GM23338 (cell line): Measurements from ENCODE around the gene STPG1. TPM values are rescaled to one million over a fixed set of nuclear protein-coding genes. Genes with fewer than 3 reads are reported as not detected.

ENCODE experiments used
- ATAC-seq: fragments of 200-7000 bp; cut with Tn5 transposase; 3 replicates; pipeline ENCODE4 v1.9.1; 2020
- DNase-seq: peaks from one replicate; pipeline ENCODE4 v3.0.0-alpha.2; 2015; ENCODE audit warnings: low spot score
- H2AFZ ChIP-seq: fragments of 200-600 bp; sonication (generic); 2 replicates; pipeline ENCODE4 v1.8.0; 2016; ENCODE audit warnings: antibody characterized with exemption, mild to moderate bottlenecking, moderate library complexity
- H3F3A ChIP-seq: fragments of 200-600 bp; sonication (generic); replicated peaks from 2 replicates; pipeline ENCODE4 v1.8.0; 2017; ENCODE audit warnings: antibody characterized with exemption, mixed run types, low read depth
- H3K27ac ChIP-seq: fragments of 200-600 bp; sonication (generic); 2 replicates; pipeline ENCODE4 v1.6.1; 2016; ENCODE audit warnings: low read depth
- H3K27me3 ChIP-seq: fragments of 200-600 bp; sonication (generic); 2 replicates; pipeline ENCODE4 v1.8.0; 2016; ENCODE audit warnings: mild to moderate bottlenecking, mixed run types, moderate library complexity; ENCODE audit not compliant: insufficient read depth
- H3K36me3 ChIP-seq: fragments of 200-600 bp; sonication (generic); 2 replicates; pipeline ENCODE4 v1.8.0; 2016; ENCODE audit warnings: mild to moderate bottlenecking; ENCODE audit not compliant: insufficient read depth
- H3K4me1 ChIP-seq: fragments of 200-600 bp; sonication (generic); 2 replicates; pipeline ENCODE4 v1.8.0; 2016; ENCODE audit warnings: mild to moderate bottlenecking, moderate library complexity; ENCODE audit not compliant: insufficient read depth
- H3K4me2 ChIP-seq: fragments of 200-600 bp; sonication (generic); 2 replicates; pipeline ENCODE4 v1.7.1; 2017; ENCODE audit warnings: mixed run types
- H3K4me3 ChIP-seq: fragments of 200-600 bp; sonication (generic); 2 replicates; pipeline ENCODE4 v1.6.1; 2016; ENCODE audit warnings: mixed run types
- H3K79me2 ChIP-seq: fragments of 200-600 bp; sonication (generic); replicated peaks from 2 replicates; pipeline ENCODE4 v1.8.0; 2017; ENCODE audit warnings: mild to moderate bottlenecking; ENCODE audit not compliant: insufficient read depth
- H3K9me2 ChIP-seq: fragments of 200-600 bp; sonication (generic); 2 replicates; pipeline ENCODE4 v1.8.0; 2017; ENCODE audit not compliant: insufficient read depth
- H4K20me1 ChIP-seq: fragments of 200-600 bp; sonication (generic); replicated peaks from 2 replicates; pipeline ENCODE4 v1.8.0; 2017; ENCODE audit warnings: mild to moderate bottlenecking; ENCODE audit not compliant: insufficient read depth
- H3K27ac Mint-ChIP-seq: 2 replicates; pipeline ENCODE4 v1.8.0; 2020; ENCODE audit warnings: inconsistent platforms, mild to moderate bottlenecking, moderate library complexity, mixed read lengths
- H3K27me3 Mint-ChIP-seq: 3 replicates; pipeline ENCODE4 v1.8.0; 2022; ENCODE audit warnings: low read depth, mild to moderate bottlenecking, moderate library complexity, mixed read lengths, inconsistent platforms; ENCODE audit not compliant: insufficient read depth, poor library complexity
- H3K36me3 Mint-ChIP-seq: 3 replicates; pipeline ENCODE4 v1.8.0; 2021; ENCODE audit warnings: low read depth, mild to moderate bottlenecking, inconsistent platforms, moderate library complexity, mixed read lengths
- H3K4me1 Mint-ChIP-seq: 3 replicates; pipeline ENCODE4 v1.8.0; 2020; ENCODE audit warnings: mild to moderate bottlenecking, inconsistent platforms, mixed read lengths
- H3K4me3 Mint-ChIP-seq: 3 replicates; pipeline ENCODE4 v1.8.0; 2021; ENCODE audit warnings: moderate library complexity, mild to moderate bottlenecking, inconsistent platforms, mixed read lengths
- H3K9me3 Mint-ChIP-seq: 3 replicates; pipeline ENCODE4 v1.8.0; 2020; ENCODE audit warnings: moderate library complexity, mild to moderate bottlenecking, inconsistent platforms, mixed read lengths
- EZH2 ChIP-seq: fragments of 200-600 bp; sonication (generic); IDR thresholded peaks from one replicate; pipeline ENCODE4 v1.8.0; 2017; ENCODE audit warnings: antibody characterized with exemption, mild to moderate bottlenecking, low read depth; ENCODE audit not compliant: unreplicated experiment
- EZH2phosphoT487 ChIP-seq: fragments of 200-600 bp; sonication (generic); IDR thresholded peaks from one replicate; pipeline ENCODE4 v1.8.1; 2018; ENCODE audit warnings: antibody characterized with exemption; ENCODE audit not compliant: unreplicated experiment
- JUNB ChIP-seq: IDR thresholded peaks from one replicate; pipeline ENCODE4 v1.6.1; 2016; ENCODE audit warnings: antibody characterized with exemption; ENCODE audit not compliant: unreplicated experiment
- NANOG ChIP-seq: IDR thresholded peaks from 2 replicates; pipeline ENCODE4 v1.6.1; 2016; ENCODE audit warnings: antibody characterized with exemption, borderline replicate concordance
- POLR2AphosphoS5 ChIP-seq: IDR thresholded peaks from 2 replicates; pipeline ENCODE4 v1.6.1; 2016; ENCODE audit warnings: antibody characterized with exemption, low read depth
- STAT1 ChIP-seq: IDR thresholded peaks from one replicate; pipeline ENCODE4 v1.6.1; 2016; ENCODE audit warnings: antibody characterized with exemption; ENCODE audit not compliant: unreplicated experiment
- ZNF114 ChIP-seq: fragments of 250-450 bp; sonication (Bioruptor Pico); IDR thresholded peaks from 2 replicates; pipeline ENCODE4 v1.5.0; 2020; ENCODE audit warnings: mild to moderate bottlenecking, moderate library complexity
- polyA plus RNA-seq: library from polyadenylated mRNA; unstranded; fragments of >200 nt; fragmentation: Nextera tagmentation; extraction: Ambion mirVana; gene quantifications from 2 replicates; pipeline ENCODE4 v1.2.1, GENCODE V29; 2016
- total RNA-seq: library from RNA; depleted of rRNA; stranded (reverse); fragments of >200 nt; shearing (Covaris generic); gene quantifications from 2 replicates; pipeline ENCODE4 v1.2.3, GENCODE V29; 2014
- TF ChIP-seq, protein P1 (sequence below): fragments of 250-450 bp; sonication (Bioruptor Pico); IDR thresholded peaks from 2 replicates; pipeline ENCODE4 v1.5.0; 2020; ENCODE audit warnings: mild to moderate bottlenecking, moderate library complexity
- TF ChIP-seq, protein P2 (sequence below): IDR thresholded peaks from 2 replicates; pipeline ENCODE4 v1.6.1; 2016; ENCODE audit warnings: antibody characterized with exemption

The STPG1 gene
- total and polyA plus RNA-seq, 2 experiments from 2014 or later: 8.2 to 11.4 TPM

DNA sequence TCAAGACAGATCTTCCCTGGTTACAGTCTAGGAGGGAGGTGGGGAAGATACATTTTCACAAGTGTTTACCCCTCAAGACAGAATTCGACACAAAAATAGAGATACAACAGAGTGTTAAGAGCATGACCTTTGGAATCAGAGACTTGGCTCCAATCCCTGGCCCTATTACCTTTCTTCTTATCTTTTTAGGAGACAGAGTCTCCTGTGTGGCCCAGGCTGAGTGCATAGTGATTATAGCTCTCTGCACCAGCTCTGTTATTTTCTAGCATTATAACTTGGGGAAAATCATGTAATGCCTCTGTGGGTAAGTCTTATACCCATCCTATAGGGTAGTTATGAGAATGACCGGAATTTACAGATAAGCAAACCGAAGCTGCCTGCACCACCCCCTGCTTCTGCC, 11.9 kb upstream of the STPG1 start (continued):
- TF ChIP-seq, protein P1, sequence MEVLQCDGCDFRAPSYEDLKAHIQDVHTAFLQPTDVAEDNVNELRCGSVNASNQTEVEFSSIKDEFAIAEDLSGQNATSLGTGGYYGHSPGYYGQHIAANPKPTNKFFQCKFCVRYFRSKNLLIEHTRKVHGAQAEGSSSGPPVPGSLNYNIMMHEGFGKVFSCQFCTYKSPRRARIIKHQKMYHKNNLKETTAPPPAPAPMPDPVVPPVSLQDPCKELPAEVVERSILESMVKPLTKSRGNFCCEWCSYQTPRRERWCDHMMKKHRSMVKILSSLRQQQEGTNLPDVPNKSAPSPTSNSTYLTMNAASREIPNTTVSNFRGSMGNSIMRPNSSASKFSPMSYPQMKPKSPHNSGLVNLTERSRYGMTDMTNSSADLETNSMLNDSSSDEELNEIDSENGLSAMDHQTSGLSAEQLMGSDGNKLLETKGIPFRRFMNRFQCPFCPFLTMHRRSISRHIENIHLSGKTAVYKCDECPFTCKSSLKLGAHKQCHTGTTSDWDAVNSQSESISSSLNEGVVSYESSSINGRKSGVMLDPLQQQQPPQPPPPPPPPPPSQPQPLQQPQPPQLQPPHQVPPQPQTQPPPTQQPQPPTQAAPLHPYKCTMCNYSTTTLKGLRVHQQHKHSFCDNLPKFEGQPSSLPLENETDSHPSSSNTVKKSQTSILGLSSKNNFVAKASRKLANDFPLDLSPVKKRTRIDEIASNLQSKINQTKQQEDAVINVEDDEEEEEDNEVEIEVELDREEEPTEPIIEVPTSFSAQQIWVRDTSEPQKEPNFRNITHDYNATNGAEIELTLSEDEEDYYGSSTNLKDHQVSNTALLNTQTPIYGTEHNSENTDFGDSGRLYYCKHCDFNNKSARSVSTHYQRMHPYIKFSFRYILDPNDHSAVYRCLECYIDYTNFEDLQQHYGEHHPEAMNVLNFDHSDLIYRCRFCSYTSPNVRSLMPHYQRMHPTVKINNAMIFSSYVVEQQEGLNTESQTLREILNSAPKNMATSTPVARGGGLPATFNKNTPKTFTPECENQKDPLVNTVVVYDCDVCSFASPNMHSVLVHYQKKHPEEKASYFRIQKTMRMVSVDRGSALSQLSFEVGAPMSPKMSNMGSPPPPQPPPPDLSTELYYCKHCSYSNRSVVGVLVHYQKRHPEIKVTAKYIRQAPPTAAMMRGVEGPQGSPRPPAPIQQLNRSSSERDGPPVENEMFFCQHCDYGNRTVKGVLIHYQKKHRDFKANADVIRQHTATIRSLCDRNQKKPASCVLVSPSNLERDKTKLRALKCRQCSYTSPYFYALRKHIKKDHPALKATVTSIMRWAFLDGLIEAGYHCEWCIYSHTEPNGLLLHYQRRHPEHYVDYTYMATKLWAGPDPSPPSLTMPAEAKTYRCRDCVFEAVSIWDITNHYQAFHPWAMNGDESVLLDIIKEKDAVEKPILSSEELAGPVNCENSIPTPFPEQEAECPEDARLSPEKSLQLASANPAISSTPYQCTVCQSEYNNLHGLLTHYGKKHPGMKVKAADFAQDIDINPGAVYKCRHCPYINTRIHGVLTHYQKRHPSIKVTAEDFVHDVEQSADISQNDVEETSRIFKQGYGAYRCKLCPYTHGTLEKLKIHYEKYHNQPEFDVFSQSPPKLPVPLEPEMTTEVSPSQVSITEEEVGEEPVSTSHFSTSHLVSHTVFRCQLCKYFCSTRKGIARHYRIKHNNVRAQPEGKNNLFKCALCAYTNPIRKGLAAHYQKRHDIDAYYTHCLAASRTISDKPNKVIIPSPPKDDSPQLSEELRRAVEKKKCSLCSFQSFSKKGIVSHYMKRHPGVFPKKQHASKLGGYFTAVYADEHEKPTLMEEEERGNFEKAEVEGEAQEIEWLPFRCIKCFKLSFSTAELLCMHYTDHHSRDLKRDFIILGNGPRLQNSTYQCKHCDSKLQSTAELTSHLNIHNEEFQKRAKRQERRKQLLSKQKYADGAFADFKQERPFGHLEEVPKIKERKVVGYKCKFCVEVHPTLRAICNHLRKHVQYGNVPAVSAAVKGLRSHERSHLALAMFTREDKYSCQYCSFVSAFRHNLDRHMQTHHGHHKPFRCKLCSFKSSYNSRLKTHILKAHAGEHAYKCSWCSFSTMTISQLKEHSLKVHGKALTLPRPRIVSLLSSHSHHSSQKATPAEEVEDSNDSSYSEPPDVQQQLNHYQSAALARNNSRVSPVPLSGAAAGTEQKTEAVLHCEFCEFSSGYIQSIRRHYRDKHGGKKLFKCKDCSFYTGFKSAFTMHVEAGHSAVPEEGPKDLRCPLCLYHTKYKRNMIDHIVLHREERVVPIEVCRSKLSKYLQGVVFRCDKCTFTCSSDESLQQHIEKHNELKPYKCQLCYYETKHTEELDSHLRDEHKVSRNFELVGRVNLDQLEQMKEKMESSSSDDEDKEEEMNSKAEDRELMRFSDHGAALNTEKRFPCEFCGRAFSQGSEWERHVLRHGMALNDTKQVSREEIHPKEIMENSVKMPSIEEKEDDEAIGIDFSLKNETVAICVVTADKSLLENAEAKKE (CRISPR knock-in tag): no peak
- no peak for TF ChIP-seq NANOG
- TF ChIP-seq JUNB: no peak
- no peak for TF ChIP-seq POLR2AphosphoS5
- TF ChIP-seq, protein P2, sequence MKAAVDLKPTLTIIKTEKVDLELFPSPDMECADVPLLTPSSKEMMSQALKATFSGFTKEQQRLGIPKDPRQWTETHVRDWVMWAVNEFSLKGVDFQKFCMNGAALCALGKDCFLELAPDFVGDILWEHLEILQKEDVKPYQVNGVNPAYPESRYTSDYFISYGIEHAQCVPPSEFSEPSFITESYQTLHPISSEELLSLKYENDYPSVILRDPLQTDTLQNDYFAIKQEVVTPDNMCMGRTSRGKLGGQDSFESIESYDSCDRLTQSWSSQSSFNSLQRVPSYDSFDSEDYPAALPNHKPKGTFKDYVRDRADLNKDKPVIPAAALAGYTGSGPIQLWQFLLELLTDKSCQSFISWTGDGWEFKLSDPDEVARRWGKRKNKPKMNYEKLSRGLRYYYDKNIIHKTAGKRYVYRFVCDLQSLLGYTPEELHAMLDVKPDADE: no peak
- TF ChIP-seq EZH2: no peak

DNA sequence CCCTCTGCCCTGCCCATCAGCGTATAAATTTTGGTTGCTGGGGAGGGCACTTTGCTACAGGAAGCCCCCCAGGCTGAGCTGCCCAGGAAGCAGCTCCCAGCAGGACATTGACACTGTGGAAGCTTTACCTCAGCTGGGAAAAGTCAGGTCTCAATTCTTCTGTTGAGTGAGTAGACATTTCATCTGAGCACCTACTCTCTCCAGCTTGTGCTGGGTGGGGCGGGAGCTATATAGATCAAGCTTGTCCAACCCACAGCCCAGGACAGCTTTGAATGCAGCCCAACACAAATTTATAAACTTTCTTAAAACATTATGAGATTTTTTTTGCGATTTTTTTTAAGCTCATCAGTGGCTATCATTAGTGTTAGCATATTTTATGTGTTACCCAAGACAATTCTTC, 11.4 kb upstream of the STPG1 start:
- H3K4me3 ChIP-seq: no peak overlapping the region
- H3K27me3 ChIP-seq: no peaks in the 10 kb centered on the region
- Mint-ChIP-seq H3K4me1 (peaks cover 19% of the 10 kb centered on the region), H3K27me3 (peaks cover 5% of the 10 kb centered on the region), H3K9me3 (no peaks in the 10 kb centered on the region), H3K27ac (no peak overlapping the region; the same call in 1 of the 2 replicates), H3K36me3 (no peaks in the 10 kb centered on the region), H3K4me3 (no peak overlapping the region)
- DNase-seq (no peak), ATAC-seq (no peak)
- no peaks in the 10 kb centered on the region; the same call in 1 of the 2 replicates for H3K79me2 ChIP-seq
- no peak overlapping the region for H3K27ac ChIP-seq
- H3F3A ChIP-seq: no peaks in the 10 kb centered on the region
- H3K36me3 ChIP-seq: no peaks in the 10 kb centered on the region; the same call in 1 of the 2 replicates
- H3K4me2 ChIP-seq: no peak overlapping the region
- no peaks in the 10 kb centered on the region for H4K20me1 ChIP-seq
- H2AFZ ChIP-seq: no peak overlapping the region
- H3K4me1 ChIP-seq: no peaks in the 10 kb centered on the region
- H3K9me2 ChIP-seq: no peaks in the 10 kb centered on the region
- no peak for TF ChIP-seq EZH2phosphoT487
- TF ChIP-seq STAT1: no peak
- no peak for TF ChIP-seq ZNF114 (CRISPR knock-in tag)
- TF ChIP-seq, protein P1 (CRISPR knock-in tag): no peak
